Activated naive CD8-positive, alpha-beta T cell treated with anti-CD3 and anti-CD28 coated beads, Interleukin-2, amount 10 ng/mL, durations not matched to agents 7 days and 5 days (primary cell): ENCODE measurements around the gene FFAR3. TPM values are rescaled to one million over a fixed set of nuclear protein-coding genes. Genes with fewer than 3 reads are reported as not detected.
"Not testable (repeated sequence)": the region's sequence is repeated elsewhere in the genome, so short reads cannot be mapped to it uniquely, and the experiment has no call there.

Experiments used
- ATAC-seq: fragments of 150-1000 bp; cut with Tn5 transposase; one replicate; pipeline ENCODE4 v1.10.0; 2021; ENCODE audit warnings: low read depth, moderate library complexity
- POLR2A ChIA-PET: fragments of 350-600 bp; sonication (Branson Sonifier 250); formaldehyde crosslinking; loops from one replicate; lab custom pipeline; 2021; ENCODE audit warnings: antibody characterized with exemption; lab: Charles Lee
- DNase-seq: peaks from one replicate; pipeline ENCODE4 v3.0.0; 2021
- H3K27ac Mint-ChIP-seq: one replicate; pipeline ENCODE4 v1.8.0; 2022; ENCODE audit warnings: mild to moderate bottlenecking, mixed read lengths
- H3K27me3 Mint-ChIP-seq: one replicate; pipeline ENCODE4 v1.8.0; 2022; ENCODE audit warnings: mild to moderate bottlenecking, moderate library complexity, mixed read lengths
- H3K36me3 Mint-ChIP-seq: one replicate; pipeline ENCODE4 v1.8.0; 2021; ENCODE audit warnings: mild to moderate bottlenecking, mixed read lengths
- H3K4me1 Mint-ChIP-seq: one replicate; pipeline ENCODE4 v1.8.0; 2021; ENCODE audit warnings: mixed read lengths
- H3K4me3 Mint-ChIP-seq: one replicate; pipeline ENCODE4 v1.8.0; 2022; ENCODE audit warnings: mild to moderate bottlenecking, moderate library complexity, mixed read lengths
- H3K9me3 Mint-ChIP-seq: one replicate; pipeline ENCODE4 v1.8.0; 2021; ENCODE audit warnings: mixed read lengths
- microRNA-seq: library from miRNA; unstranded; fragments of <30 nt; microRNA quantifications from one replicate; pipeline ENCODE4 v1.2.0, GENCODE V29; 2022
- total RNA-seq, 2 experiments: library from RNA; stranded (reverse); gene quantifications; one replicate each; pipeline ENCODE4 v1.2.3, GENCODE V29; 2021

FFAR3 gene
- total RNA-seq, 2 experiments from 2014 or later: not detected

GRCh38 chr19:35399231-35399630, 41.0 kb downstream of the FFAR3 start:
- no peaks in the 10 kb centered on the region for H3K36me3 Mint-ChIP-seq
- H3K27me3 Mint-ChIP-seq: peaks cover 5% of the 10 kb centered on the region
- ATAC-seq (no peak), DNase-seq (no peak)
- H3K4me1 Mint-ChIP-seq: no peaks in the 10 kb centered on the region
- POLR2A ChIA-PET: no interaction called here
- no peaks in the 10 kb centered on the region for H3K9me3 Mint-ChIP-seq
- no peak overlapping the region for H3K27ac Mint-ChIP-seq
- no peak overlapping the region for H3K4me3 Mint-ChIP-seq

- POLR2A ChIA-PET: no interaction called here
- DNase-seq (no peak), ATAC-seq (no peak)
- H3K4me3 Mint-ChIP-seq: no peak overlapping the region
- peaks cover 5% of the 10 kb centered on the region for H3K27me3 Mint-ChIP-seq
- H3K27ac Mint-ChIP-seq: no peak overlapping the region
- H3K36me3 Mint-ChIP-seq: no peaks in the 10 kb centered on the region
- no peaks in the 10 kb centered on the region for H3K4me1 Mint-ChIP-seq
- H3K9me3 Mint-ChIP-seq: no peaks in the 10 kb centered on the region
These were observed 41.9 kb downstream of the FFAR3 start for GRCh38 chr19:35399948-35400772.

GRCh38 chr19:35400773-35401100, 42.5 kb downstream of the FFAR3 start:
- Mint-ChIP-seq H3K4me3 (no peak overlapping the region), H3K27me3 (peaks cover 5% of the 10 kb centered on the region), H3K9me3 (no peaks in the 10 kb centered on the region), H3K27ac (no peak overlapping the region), H3K4me1 (no peaks in the 10 kb centered on the region), H3K36me3 (no peaks in the 10 kb centered on the region)
- no peak for ATAC-seq
- DNase-seq: no peak
- POLR2A ChIA-PET: no interaction called here

- H3K9me3 Mint-ChIP-seq, DNase-seq, H3K27ac Mint-ChIP-seq, H3K4me3 Mint-ChIP-seq, H3K4me1 Mint-ChIP-seq, H3K27me3 Mint-ChIP-seq, ATAC-seq, H3K36me3 Mint-ChIP-seq, POLR2A ChIA-PET: not testable (repeated sequence)
These were observed 43.2 kb downstream of the FFAR3 start for GRCh38 chr19:35401416-35401815.

- no peaks in the 10 kb centered on the region for H3K4me1 Mint-ChIP-seq
- no peak for DNase-seq
- H3K9me3 Mint-ChIP-seq: no peaks in the 10 kb centered on the region
- no peak overlapping the region for H3K27ac Mint-ChIP-seq
- no peak for ATAC-seq
- H3K4me3 Mint-ChIP-seq: no peak overlapping the region
- POLR2A ChIA-PET: no interaction called here
- no peaks in the 10 kb centered on the region for H3K36me3 Mint-ChIP-seq
- H3K27me3 Mint-ChIP-seq: peaks cover 5% of the 10 kb centered on the region
These were observed 45.0 kb downstream of the FFAR3 start for GRCh38 chr19:35403116-35403760.

GRCh38 chr19:35404879-35405622, 46.8 kb downstream of the FFAR3 start:
- POLR2A ChIA-PET: no interaction called here
- DNase-seq (no peak), ATAC-seq (no peak)
- Mint-ChIP-seq H3K36me3 (no peaks in the 10 kb centered on the region), H3K9me3 (no peaks in the 10 kb centered on the region), H3K27me3 (peaks cover 15% of the 10 kb centered on the region), H3K4me3 (no peak overlapping the region), H3K27ac (no peak overlapping the region), H3K4me1 (no peaks in the 10 kb centered on the region)

- H3K27me3 Mint-ChIP-seq: peaks cover 22% of the 10 kb centered on the region
- no peak overlapping the region for H3K4me3 Mint-ChIP-seq
- DNase-seq (no peak), ATAC-seq (no peak)
- no peaks in the 10 kb centered on the region for H3K9me3 Mint-ChIP-seq
- H3K27ac Mint-ChIP-seq: no peak overlapping the region
- POLR2A ChIA-PET: no interaction called here
- H3K36me3 Mint-ChIP-seq: no peaks in the 10 kb centered on the region
- no peaks in the 10 kb centered on the region for H3K4me1 Mint-ChIP-seq
These were observed 49.4 kb downstream of the FFAR3 start for GRCh38 chr19:35407619-35408018.

GRCh38 chr19:35408284-35409171, 50.3 kb downstream of the FFAR3 start:
- H3K27ac Mint-ChIP-seq: no peak overlapping the region
- no peaks in the 10 kb centered on the region for H3K9me3 Mint-ChIP-seq
- H3K36me3 Mint-ChIP-seq: no peaks in the 10 kb centered on the region
- POLR2A ChIA-PET: no interaction called here
- no peak for ATAC-seq
- H3K27me3 Mint-ChIP-seq: peaks cover 27% of the 10 kb centered on the region
- no peak for DNase-seq
- H3K4me1 Mint-ChIP-seq: no peaks in the 10 kb centered on the region
- H3K4me3 Mint-ChIP-seq: no peak overlapping the region

GRCh38 chr19:35409191-35409590, 50.9 kb downstream of the FFAR3 start:
- no peak overlapping the region for H3K27ac Mint-ChIP-seq
- POLR2A ChIA-PET: no interaction called here
- no peaks in the 10 kb centered on the region for H3K4me1 Mint-ChIP-seq
- H3K9me3 Mint-ChIP-seq: no peaks in the 10 kb centered on the region
- no peaks in the 10 kb centered on the region for H3K36me3 Mint-ChIP-seq
- no peak overlapping the region for H3K4me3 Mint-ChIP-seq
- ATAC-seq (no peak), DNase-seq (no peak)
- H3K27me3 Mint-ChIP-seq: peaks cover 34% of the 10 kb centered on the region

Small RNAs within 50 kb of the gene (microRNA-seq; reads per million reads assigned to microRNA genes)
- gene MIR5196: not detected

Other genes starting within 250 kb of the FFAR3 start
- gene FXYD3, start 242.6 kb upstream of the FFAR3 start, total RNA-seq: not detected
- under 1 TPM; 0.28 to 0.44 TPM for gene LGI4, start 223.4 kb upstream of the FFAR3 start, total RNA-seq
- gene FXYD1, start 219.6 kb upstream of the FFAR3 start, total RNA-seq: not detected
- gene FXYD7, start 215.2 kb upstream of the FFAR3 start, total RNA-seq: 1 to 10 TPM; 5.3 to 6.5 TPM
- 100 to 1,000 TPM; 353 to 360 TPM for gene FXYD5, start 203.7 kb upstream of the FFAR3 start, total RNA-seq
- not detected for gene FAM187B, start 129.7 kb upstream of the FFAR3 start, total RNA-seq
- 10 to 100 TPM; 33.2 to 36.3 TPM for gene LSR, start 109.5 kb upstream of the FFAR3 start, total RNA-seq
- gene USF2, start 89.5 kb upstream of the FFAR3 start, total RNA-seq: 100 to 1,000 TPM; 149 to 159 TPM
- gene HAMP, start 75.9 kb upstream of the FFAR3 start, total RNA-seq: 1 to 10 TPM; 1.0 to 1.1 TPM
- under 1 TPM; 0.11 to 0.39 TPM for gene MAG, start 66.3 kb upstream of the FFAR3 start, total RNA-seq
- 1 to 10 TPM; 1.7 to 1.8 TPM for gene CD22, start 29.3 kb upstream of the FFAR3 start, total RNA-seq
- not detected for gene FFAR1, start 10.6 kb upstream of the FFAR3 start, total RNA-seq
- gene GPR42, start 12.6 kb downstream of the FFAR3 start, total RNA-seq: not detected
- gene FFAR2, start 89.8 kb downstream of the FFAR3 start, total RNA-seq: not detected
- gene KRTDAP, start 132.0 kb downstream of the FFAR3 start, total RNA-seq: not detected
- gene DMKN, start 155.2 kb downstream of the FFAR3 start, total RNA-seq: 1 to 10 TPM; 2.5 to 3.5 TPM
- gene SBSN, start 169.9 kb downstream of the FFAR3 start, total RNA-seq: not detected
- not detected for gene GAPDHS, start 175.0 kb downstream of the FFAR3 start, total RNA-seq
- 10 to 100 TPM; 37.2 to 38.2 TPM for gene TMEM147, start 187.2 kb downstream of the FFAR3 start, total RNA-seq
- gene ATP4A, start 205.2 kb downstream of the FFAR3 start, total RNA-seq: not detected
- not detected for gene PMIS2, start 227.7 kb downstream of the FFAR3 start, total RNA-seq